ENCODE data around the gene HLA-E. TPM values are rescaled to one million over a fixed set of nuclear protein-coding genes. Genes with fewer than 3 reads are reported as not detected.

Gene HLA-E
- 140 and 208 TPM in 2 replicates for total RNA-seq

DNA sequence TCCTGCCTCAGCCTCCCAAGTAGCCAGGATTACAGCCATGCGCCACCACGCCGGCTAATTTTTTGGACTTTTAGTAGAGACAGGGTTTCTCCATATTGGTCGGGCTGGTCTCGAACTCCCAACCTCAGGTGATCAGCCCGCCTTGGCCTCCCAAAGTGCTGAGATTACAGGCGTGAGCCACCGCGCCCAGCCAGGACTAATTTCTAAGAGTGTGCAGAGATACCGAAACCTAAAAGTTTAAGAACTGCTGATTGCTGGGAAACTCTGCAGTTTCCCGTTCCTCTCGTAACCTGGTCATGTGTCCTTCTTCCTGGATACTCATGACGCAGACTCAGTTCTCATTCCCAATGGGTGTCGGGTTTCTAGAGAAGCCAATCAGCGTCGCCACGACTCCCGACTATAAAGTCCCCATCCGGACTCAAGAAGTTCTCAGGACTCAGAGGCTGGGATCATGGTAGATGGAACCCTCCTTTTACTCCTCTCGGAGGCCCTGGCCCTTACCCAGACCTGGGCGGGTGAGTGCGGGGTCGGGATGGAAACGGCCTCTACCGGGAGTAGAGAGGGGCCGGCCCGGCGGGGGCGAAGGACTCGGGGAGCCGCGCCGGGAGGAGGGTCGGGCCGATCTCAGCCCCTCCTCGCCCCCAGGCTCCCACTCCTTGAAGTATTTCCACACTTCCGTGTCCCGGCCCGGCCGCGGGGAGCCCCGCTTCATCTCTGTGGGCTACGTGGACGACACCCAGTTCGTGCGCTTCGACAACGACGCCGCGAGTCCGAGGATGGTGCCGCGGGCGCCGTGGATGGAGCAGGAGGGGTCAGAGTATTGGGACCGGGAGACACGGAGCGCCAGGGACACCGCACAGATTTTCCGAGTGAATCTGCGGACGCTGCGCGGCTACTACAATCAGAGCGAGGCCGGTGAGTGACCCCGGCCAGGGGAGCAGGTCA, at the start of gene HLA-E:
Gene HLA-E, plus strand, starts transcription at position 429 of the 945 bp plus-strand sequence. Its CDS starts 23 bp downstream, at position 452.

Other genes with a start within 250 kb of the HLA-E start
- gene TRIM39, start 162.6 kb upstream of the HLA-E start, total RNA-seq, result 8.9 and 9.4 TPM in 2 replicates
- gene RPP21, start 144.4 kb upstream of the HLA-E start, total RNA-seq, result 45.8 and 56.3 TPM in 2 replicates
- gene GNL1, start 67.0 kb downstream of the HLA-E start, total RNA-seq, result 33.7 and 55.1 TPM in 2 replicates
- 10.2 and 17.4 TPM in 2 replicates for gene PRR3, start 67.8 kb downstream of the HLA-E start, total RNA-seq
- 31.8 and 33.6 TPM in 2 replicates for gene ABCF1, start 81.9 kb downstream of the HLA-E start, total RNA-seq
- 19.9 and 59.6 TPM in 2 replicates for gene PPP1R10, start 127.7 kb downstream of the HLA-E start, total RNA-seq
- gene MRPS18B, start 128.3 kb downstream of the HLA-E start, total RNA-seq, result 66.7 and 68.2 TPM in 2 replicates
- gene ATAT1, start 137.4 kb downstream of the HLA-E start, total RNA-seq, result 3.8 and 3.9 TPM in 2 replicates
- 7.6 and 9.7 TPM in 2 replicates for gene C6orf136, start 157.6 kb downstream of the HLA-E start, total RNA-seq
- gene DHX16, start 183.5 kb downstream of the HLA-E start, total RNA-seq, result 24.9 and 25.2 TPM in 2 replicates
- 53.7 and 67.1 TPM in 2 replicates for gene PPP1R18, start 197.1 kb downstream of the HLA-E start, total RNA-seq
- 16.5 TPM in 2 replicates for gene NRM, start 201.5 kb downstream of the HLA-E start, total RNA-seq
- 10.8 and 11.2 TPM in 2 replicates for gene MDC1, start 227.8 kb downstream of the HLA-E start, total RNA-seq
- gene TUBB, start 230.8 kb downstream of the HLA-E start, total RNA-seq, result 514 and 1,241 TPM in 2 replicates